Raji (cell line): ENCODE data around the gene ZFP36L1.

ENCODE experiments used
- POLR2A ChIP-seq: IDR thresholded peaks from 2 replicates; pipeline ENCODE4 v1.6.1; 2011; ENCODE audit warnings: low read depth, low read length, control low read depth; ENCODE audit not compliant: insufficient read depth

The ZFP36L1 gene

GRCh38 chr14:68820119-68820518 is 27.3 kb upstream of the ZFP36L1 start:
- no peak for TF ChIP-seq POLR2A

- no peak for TF ChIP-seq POLR2A
Observed at GRCh38 chr14:68819260-68819691, 26.4 kb upstream of the ZFP36L1 start.

- TF ChIP-seq POLR2A = peak; percentile 39; the same call in 1 of the 2 replicates
Observed at GRCh38 chr14:68817506-68818212, 24.8 kb upstream of the ZFP36L1 start.

- no peak for TF ChIP-seq POLR2A
Observed at GRCh38 chr14:68816943-68817430, 24.1 kb upstream of the ZFP36L1 start.

GRCh38 chr14:68816183-68816942 is 23.5 kb upstream of the ZFP36L1 start:
- TF ChIP-seq POLR2A = peak; percentile 59

- peak; percentile 46 for TF ChIP-seq POLR2A
Observed at GRCh38 chr14:68815298-68816182, 22.7 kb upstream of the ZFP36L1 start.

GRCh38 chr14:68814539-68815297 is 21.9 kb upstream of the ZFP36L1 start:
- peak; percentile 51; the same call in 1 of the 2 replicates for TF ChIP-seq POLR2A

- TF ChIP-seq POLR2A = no peak
Observed at GRCh38 chr14:68814238-68814538, 21.3 kb upstream of the ZFP36L1 start.

GRCh38 chr14:68813318-68813838 is 20.5 kb upstream of the ZFP36L1 start:
- TF ChIP-seq POLR2A = no peak

- TF ChIP-seq POLR2A = no peak
Observed at GRCh38 chr14:68811171-68811570, 18.3 kb upstream of the ZFP36L1 start.

GRCh38 chr14:68810173-68811153 is 17.6 kb upstream of the ZFP36L1 start:
- no peak for TF ChIP-seq POLR2A

GRCh38 chr14:68809524-68809923 is 16.7 kb upstream of the ZFP36L1 start:
- TF ChIP-seq POLR2A = no peak
